ENCODE data around the gene EPN2.

The EPN2 gene

GRCh38 chr17:19296786-19297778, 59.9 kb downstream of the EPN2 start:
- no peak for DNase-seq

- DNase-seq: no peak
Observed at GRCh38 chr17:19298569-19299213, 61.5 kb downstream of the EPN2 start.

GRCh38 chr17:19299214-19299747, 62.1 kb downstream of the EPN2 start:
- DNase-seq: no peak

- no peak for DNase-seq
Observed at GRCh38 chr17:19299866-19300265, 62.7 kb downstream of the EPN2 start.

GRCh38 chr17:19301274-19301951, 64.2 kb downstream of the EPN2 start:
- DNase-seq: no peak

GRCh38 chr17:19301973-19302372, 64.8 kb downstream of the EPN2 start:
- DNase-seq: no peak

GRCh38 chr17:19302791-19303331, 65.7 kb downstream of the EPN2 start:
- peak; percentile 24 for DNase-seq

GRCh38 chr17:19303367-19303776, 66.2 kb downstream of the EPN2 start:
- no peak for DNase-seq

- peak; percentile 75 for DNase-seq
Observed at GRCh38 chr17:19304209-19304608, 67.0 kb downstream of the EPN2 start.

GRCh38 chr17:19304751-19305150, 67.6 kb downstream of the EPN2 start:
- no peak for DNase-seq

GRCh38 chr17:19305256-19305655, 68.1 kb downstream of the EPN2 start:
- DNase-seq: no peak

- DNase-seq: no peak
Observed at GRCh38 chr17:19305761-19306159, 68.6 kb downstream of the EPN2 start.

- peak; percentile 66 for DNase-seq
Observed at GRCh38 chr17:19306160-19307111, 69.3 kb downstream of the EPN2 start.

- DNase-seq: no peak
Observed at GRCh38 chr17:19307521-19307920, 70.4 kb downstream of the EPN2 start.

- no peak for DNase-seq
Observed at GRCh38 chr17:19308398-19308797, 71.2 kb downstream of the EPN2 start.

- no peak for DNase-seq
Observed at GRCh38 chr17:19309701-19310100, 72.5 kb downstream of the EPN2 start.

GRCh38 chr17:19310151-19310550, 73.0 kb downstream of the EPN2 start:
- no peak for DNase-seq

GRCh38 chr17:19311016-19311415, 73.8 kb downstream of the EPN2 start:
- DNase-seq: no peak

- DNase-seq: no peak
Observed at GRCh38 chr17:19311421-19312215, 74.5 kb downstream of the EPN2 start.

GRCh38 chr17:19312406-19312805, 75.2 kb downstream of the EPN2 start:
- DNase-seq: no peak
